GM18517 (cell line): Measurements from ENCODE around the gene GPA33.

Experiments used
- ATAC-seq: cut with Tn5 transposase; IDR thresholded peaks from one replicate; pipeline ENCODE4 v1.9.1; 2021; ENCODE audit warnings: mild to moderate bottlenecking, moderate library complexity; ENCODE audit not compliant: unreplicated experiment

Gene GPA33

GRCh38 chr1:167090314-167090942, at the start of gene GPA33:
TSS of gene GPA33 (minus strand) at chr1:167090377. CDS start at chr1:167090287, 90 bp downstream.
- no peak for ATAC-seq

- ATAC-seq, result no peak
Observed at GRCh38 chr1:167138703-167139102, 48.5 kb upstream of the GPA33 start.

GRCh38 chr1:167137793-167138510, 47.8 kb upstream of the GPA33 start:
- ATAC-seq, result no peak

- no peak for ATAC-seq
Observed at GRCh38 chr1:167137332-167137781, 47.2 kb upstream of the GPA33 start.

GRCh38 chr1:167136806-167137205, 46.6 kb upstream of the GPA33 start:
- ATAC-seq, result no peak

- ATAC-seq, result no peak
Observed at GRCh38 chr1:167136191-167136614, 46.0 kb upstream of the GPA33 start.

- ATAC-seq, result no peak
Observed at GRCh38 chr1:167135281-167135840, 45.2 kb upstream of the GPA33 start.

- ATAC-seq, result no peak
Observed at GRCh38 chr1:167132301-167133010, 42.3 kb upstream of the GPA33 start.

- ATAC-seq, result no peak
Observed at GRCh38 chr1:167130829-167131510, 40.8 kb upstream of the GPA33 start.

GRCh38 chr1:167128261-167129227, 38.4 kb upstream of the GPA33 start:
- ATAC-seq, result no peak

- ATAC-seq, result no peak
Observed at GRCh38 chr1:167127661-167128060, 37.5 kb upstream of the GPA33 start.

- ATAC-seq, result no peak
Observed at GRCh38 chr1:167127236-167127635, 37.1 kb upstream of the GPA33 start.

- no peak for ATAC-seq
Observed at GRCh38 chr1:167126811-167127210, 36.6 kb upstream of the GPA33 start.

GRCh38 chr1:167126317-167126716, 36.1 kb upstream of the GPA33 start:
- no peak for ATAC-seq

GRCh38 chr1:167122568-167122967, 32.4 kb upstream of the GPA33 start:
- ATAC-seq, result no peak

GRCh38 chr1:167122121-167122480, 31.9 kb upstream of the GPA33 start:
- ATAC-seq, result no peak

GRCh38 chr1:167121375-167122120, 31.4 kb upstream of the GPA33 start:
- no peak for ATAC-seq

GRCh38 chr1:167120899-167121298, 30.7 kb upstream of the GPA33 start:
- no peak for ATAC-seq

- no peak for ATAC-seq
Observed at GRCh38 chr1:167119696-167120095, 29.5 kb upstream of the GPA33 start.
